GM10847 (cell line): ENCODE results near the gene HAGHL.

Experiments used
- POLR2A ChIP-seq: IDR thresholded peaks from 2 replicates; pipeline ENCODE4 v1.6.1; 2011; ENCODE audit not compliant: insufficient read length; ENCODE audit errors: extremely low read depth

The HAGHL gene

GRCh38 chr16:730666-731509 lies 4.0 kb downstream of the HAGHL start:
- TF ChIP-seq POLR2A = no peak

- TF ChIP-seq POLR2A = no peak
Observed at GRCh38 chr16:732332-732731, 5.4 kb downstream of the HAGHL start.

GRCh38 chr16:732936-733335 lies 6.0 kb downstream of the HAGHL start:
- TF ChIP-seq POLR2A = no peak

- TF ChIP-seq POLR2A = no peak
Observed at GRCh38 chr16:733382-734207, 6.7 kb downstream of the HAGHL start.

- TF ChIP-seq POLR2A = no peak
Observed at GRCh38 chr16:734208-734980, 7.5 kb downstream of the HAGHL start.

GRCh38 chr16:734981-735881 lies 8.3 kb downstream of the HAGHL start:
- TF ChIP-seq POLR2A = no peak

GRCh38 chr16:735982-736453 lies 9.1 kb downstream of the HAGHL start:
- TF ChIP-seq POLR2A = no peak

- TF ChIP-seq POLR2A = no peak
Observed at GRCh38 chr16:736936-737481, 10.1 kb downstream of the HAGHL start.

GRCh38 chr16:739560-740458 lies 12.9 kb downstream of the HAGHL start:
- TF ChIP-seq POLR2A = no peak

GRCh38 chr16:740459-740763 lies 13.5 kb downstream of the HAGHL start:
- no peak for TF ChIP-seq POLR2A

GRCh38 chr16:740764-741505 lies 14.0 kb downstream of the HAGHL start, which contains the start of gene CIAO3:
TSS of gene CIAO3 (minus strand) at chr16:740997. CDS start at chr16:740985, 12 bp downstream.
- TF ChIP-seq POLR2A = no peak

GRCh38 chr16:741986-742629 lies 15.2 kb downstream of the HAGHL start:
- TF ChIP-seq POLR2A = no peak
